NCI-H1930 (cell line): ENCODE results near the gene GP1BA.

Experiments used
- DNase-seq, 2 experiments: peaks; one replicate each; lab custom pipeline; 2025; lab: John Stamatoyannopoulos, UW

The GP1BA gene

GRCh38 chr17:4938688-4939545 is 6.8 kb downstream of the GP1BA start:
- DNase-seq: no peak

- no peak for DNase-seq
These were observed 7.4 kb downstream of the GP1BA start for GRCh38 chr17:4939546-4939795.

GRCh38 chr17:4939796-4940554 is 7.9 kb downstream of the GP1BA start, which contains the start of the genes RNF167 and SLC25A11:
RNF167 (plus strand) TSS chr17:4940268; CDS start chr17:4940910, 642 bp downstream.
SLC25A11 (minus strand) TSS chr17:4940046; CDS start chr17:4939910, 136 bp downstream.
- DNase-seq: peak; percentile 98 to 99

GRCh38 chr17:4940555-4941318 is 8.7 kb downstream of the GP1BA start:
- DNase-seq: no peak

GRCh38 chr17:4941319-4941610 is 9.2 kb downstream of the GP1BA start:
- no peak for DNase-seq

GRCh38 chr17:4942760-4943508 is 10.9 kb downstream of the GP1BA start:
- DNase-seq: no peak

GRCh38 chr17:4944163-4944553 is 12.1 kb downstream of the GP1BA start:
- no peak for DNase-seq

GRCh38 chr17:4944554-4945175 is 12.6 kb downstream of the GP1BA start:
- DNase-seq: no peak

- no peak for DNase-seq
These were observed 13.3 kb downstream of the GP1BA start for GRCh38 chr17:4945176-4945943.

- no peak for DNase-seq
These were observed 13.8 kb downstream of the GP1BA start for GRCh38 chr17:4945944-4946280.

GRCh38 chr17:4946312-4946976 is 14.4 kb downstream of the GP1BA start:
- DNase-seq: no peak

GRCh38 chr17:4947010-4947410 is 14.9 kb downstream of the GP1BA start:
- DNase-seq: no peak

- DNase-seq: peak in 1 of 2 experiments; percentile 38
These were observed 15.5 kb downstream of the GP1BA start for GRCh38 chr17:4947411-4948165.

- peak; percentile 65 to 74 for DNase-seq
These were observed 16.3 kb downstream of the GP1BA start, which contains the start of gene PFN1 for GRCh38 chr17:4948166-4948930. PFN1 (minus strand) TSS chr17:4948530; CDS start chr17:4948394, 136 bp downstream.

- peak; percentile 80 to 86 for DNase-seq
These were observed 16.8 kb downstream of the GP1BA start for GRCh38 chr17:4948931-4949320.

- DNase-seq: peak; percentile 32 to 62
These were observed 17.4 kb downstream of the GP1BA start for GRCh38 chr17:4949321-4950074.

GRCh38 chr17:4950075-4950745 is 18.1 kb downstream of the GP1BA start:
- DNase-seq: peak in 1 of 2 experiments; percentile 62
